Measurements from ENCODE around the gene TULP4.
"Not testable (repeated sequence)": the region's sequence is repeated elsewhere in the genome, so short reads cannot be mapped to it uniquely, and the experiment has no call there.

TULP4 gene

GRCh38 chr6:158464483-158464882 lies 152.2 kb downstream of the TULP4 start:
- CTCF ChIA-PET = no interaction called here

GRCh38 chr6:158465257-158465656 lies 153.0 kb downstream of the TULP4 start:
- POLR2A ChIA-PET (ENCODE audit: low non-redundant PET) = no interaction called here
- DNase-seq (ENCODE audit: low spot score) = no peak
- CTCF ChIA-PET = no interaction called here
- no peak overlapping the region for H3K27ac ChIP-seq
- no peak for TF ChIP-seq CTCF (conservative IDR thresholded peaks at IDR 0.05; ENCODE audit: low read depth)

More at GRCh38 chr6:158464483-158464882, 152.2 kb downstream of the TULP4 start:
- TF ChIP-seq CTCF (conservative IDR thresholded peaks at IDR 0.05; ENCODE audit: low read depth) = no peak
- no peak for DNase-seq (ENCODE audit: low spot score)
- H3K27ac ChIP-seq = no peak overlapping the region
- POLR2A ChIA-PET (ENCODE audit: low non-redundant PET) = no interaction called here

DNA sequence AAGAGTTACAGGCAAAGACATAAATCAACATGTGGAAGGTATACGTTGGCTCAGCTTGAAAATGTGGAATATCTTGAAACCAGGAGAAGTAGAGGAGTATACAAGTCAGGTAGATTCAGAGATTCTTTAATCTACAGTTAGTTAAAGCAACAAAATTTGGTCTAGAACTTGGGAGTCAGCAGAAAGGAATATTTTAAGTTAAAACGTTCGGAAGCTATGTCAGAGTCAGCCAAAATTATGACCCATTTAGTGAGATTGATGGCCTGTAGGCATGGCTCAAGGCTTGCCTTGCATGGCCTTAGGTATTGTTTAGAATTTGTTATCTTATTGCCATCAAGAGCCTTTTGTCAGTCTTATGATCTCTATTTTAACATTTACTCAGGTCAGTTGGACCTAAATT lies 153.5 kb downstream of the TULP4 start:
- no peak for DNase-seq (ENCODE audit: low spot score)
- ChIA-PET POLR2A (ENCODE audit: low non-redundant PET) (no interaction called here), CTCF (no interaction called here)
- no peak overlapping the region for H3K27ac ChIP-seq
- TF ChIP-seq CTCF (conservative IDR thresholded peaks at IDR 0.05; ENCODE audit: low read depth) = no peak

DNA sequence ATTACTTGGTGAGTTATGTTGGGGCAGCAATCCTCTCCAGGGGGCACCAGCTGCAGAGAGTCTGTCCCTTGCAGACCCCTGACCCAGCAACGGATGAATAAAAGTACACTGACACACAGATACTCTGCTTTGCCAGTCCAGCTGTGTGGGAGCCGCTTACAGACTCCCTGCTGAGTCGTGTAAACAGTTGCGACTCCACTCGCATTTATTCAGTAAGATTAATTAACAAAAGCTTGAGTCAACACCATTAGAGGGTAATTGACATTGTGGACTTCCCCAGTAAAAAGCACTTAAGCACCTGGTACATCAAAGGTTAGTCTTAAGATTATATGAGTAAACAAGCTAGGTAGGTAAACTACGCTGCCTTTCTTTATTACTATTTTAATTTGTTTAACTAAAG lies 155.7 kb downstream of the TULP4 start:
- DNase-seq (ENCODE audit: low spot score) = no peak
- TF ChIP-seq CTCF (conservative IDR thresholded peaks at IDR 0.05; ENCODE audit: low read depth) = no peak
- ChIA-PET POLR2A (ENCODE audit: low non-redundant PET) (no interaction called here), CTCF (no interaction called here)
- H3K27ac ChIP-seq = no peak overlapping the region

DNA sequence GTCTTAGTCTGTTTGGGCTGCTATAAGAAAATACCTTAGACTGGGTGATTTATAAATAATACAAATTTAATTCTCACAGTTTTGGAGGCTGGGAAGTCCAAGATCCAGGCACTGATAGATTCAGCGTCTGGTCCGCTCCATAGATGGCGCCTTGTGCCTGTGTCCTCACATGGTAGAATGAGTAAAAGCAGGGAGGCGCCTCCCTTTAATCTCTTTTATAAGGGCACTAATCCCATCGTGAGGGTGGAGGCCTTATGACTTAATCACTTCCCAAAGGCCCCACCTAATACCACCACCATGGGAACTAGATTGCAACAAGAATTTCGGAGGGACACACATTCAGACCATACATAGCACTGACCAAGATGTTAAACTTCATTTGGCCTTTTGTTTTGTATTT lies 156.4 kb downstream of the TULP4 start:
- ChIA-PET CTCF (no interaction called here), POLR2A (ENCODE audit: low non-redundant PET) (no interaction called here)
- TF ChIP-seq CTCF (conservative IDR thresholded peaks at IDR 0.05; ENCODE audit: low read depth) = no peak
- no peak for DNase-seq (ENCODE audit: low spot score)
- no peak overlapping the region for H3K27ac ChIP-seq

GRCh38 chr6:158470023-158470422 lies 157.8 kb downstream of the TULP4 start:
- POLR2A ChIA-PET (ENCODE audit: low non-redundant PET); DNase-seq (ENCODE audit: low spot score); H3K27ac ChIP-seq: not testable (repeated sequence)
- CTCF ChIA-PET = interaction anchor here (0.8 kb wide), 1 partner anchor 1154 kb away, joined by 3 read pairs; no protein-coding TSS in a partner anchor

- POLR2A ChIA-PET (ENCODE audit: low non-redundant PET) = no interaction called here
- CTCF ChIA-PET = no interaction called here
- no peak for TF ChIP-seq CTCF (conservative IDR thresholded peaks at IDR 0.05; ENCODE audit: low read depth)
- no peak overlapping the region for H3K27ac ChIP-seq
- DNase-seq (ENCODE audit: low spot score) = no peak
Observed at GRCh38 chr6:158471339-158471738, 159.1 kb downstream of the TULP4 start.
